ENCODE measurements around the gene UBALD2.

UBALD2 gene

GRCh38 chr17:76273445-76274111 lies 8.4 kb downstream of the UBALD2 start:
- CTCF ChIA-PET, result interaction anchor here (0.6 to 4.5 kb wide), 6 partner anchors 29 to 674 kb away, joined by 3 to 26 read pairs (median 5); no protein-coding TSS in a partner anchor
- DNase-seq, result peak; percentile 39
- Mint-ChIP-seq H3K27ac (peak overlapping the region; percentile 93), H3K27me3 (peaks cover 5% of the 10 kb centered on the region), H3K36me3 (peaks cover 27% of the 10 kb centered on the region), H3K9me3 (no peaks in the 10 kb centered on the region), H3K4me3 (no peak overlapping the region), H3K4me1 (peaks cover 66% of the 10 kb centered on the region)

GRCh38 chr17:76274112-76274956 lies 9.2 kb downstream of the UBALD2 start:
- peaks cover 5% of the 10 kb centered on the region for H3K27me3 Mint-ChIP-seq
- H3K9me3 Mint-ChIP-seq, result no peaks in the 10 kb centered on the region
- H3K27ac Mint-ChIP-seq, result peak overlapping the region; percentile 62
- peaks cover 61% of the 10 kb centered on the region for H3K4me1 Mint-ChIP-seq
- no peak overlapping the region for H3K4me3 Mint-ChIP-seq
- peak; percentile 37 for DNase-seq
- CTCF ChIA-PET, result interaction anchor here (0.8 to 4.5 kb wide), 8 partner anchors 27 to 155 kb away, joined by 3 to 26 read pairs (median 5); no protein-coding TSS in a partner anchor
- H3K36me3 Mint-ChIP-seq, result peaks cover 21% of the 10 kb centered on the region

GRCh38 chr17:76275382-76276068 lies 10.4 kb downstream of the UBALD2 start:
- peaks cover 5% of the 10 kb centered on the region for H3K27me3 Mint-ChIP-seq
- H3K27ac Mint-ChIP-seq, result peak overlapping the region; percentile 64
- peaks cover 13% of the 10 kb centered on the region for H3K36me3 Mint-ChIP-seq
- peaks cover 52% of the 10 kb centered on the region for H3K4me1 Mint-ChIP-seq
- no peak overlapping the region for H3K4me3 Mint-ChIP-seq
- no peaks in the 10 kb centered on the region for H3K9me3 Mint-ChIP-seq
- CTCF ChIA-PET, result interaction anchor here (0.7 to 4.5 kb wide), 6 partner anchors 30 to 156 kb away, joined by 3 to 26 read pairs (median 4); no protein-coding TSS in a partner anchor
- DNase-seq, result peak; percentile 38

- Mint-ChIP-seq H3K36me3 (peaks cover 8% of the 10 kb centered on the region), H3K27ac (peak overlapping the region; percentile 63), H3K4me1 (peaks cover 47% of the 10 kb centered on the region), H3K4me3 (no peak overlapping the region), H3K9me3 (no peaks in the 10 kb centered on the region), H3K27me3 (peaks cover 5% of the 10 kb centered on the region)
- CTCF ChIA-PET, result interaction anchor here (0.7 to 4.5 kb wide), 3 partner anchors 95 to 153 kb away, joined by 3 to 23 read pairs (median 4); no protein-coding TSS in a partner anchor
- DNase-seq, result peak; percentile 32
These were observed 10.9 kb downstream of the UBALD2 start for GRCh38 chr17:76276069-76276431.

GRCh38 chr17:76276461-76277299 lies 11.5 kb downstream of the UBALD2 start:
- H3K4me1 Mint-ChIP-seq, result peaks cover 41% of the 10 kb centered on the region
- CTCF ChIA-PET, result interaction anchor here (4.5 to 7.6 kb wide), 2 partner anchors 96 to 154 kb away, joined by 23 to 215 read pairs; no protein-coding TSS in a partner anchor
- H3K27ac Mint-ChIP-seq, result peak overlapping the region; percentile 55
- peaks cover 5% of the 10 kb centered on the region for H3K27me3 Mint-ChIP-seq
- peak; percentile 28 for DNase-seq
- H3K36me3 Mint-ChIP-seq, result peaks cover 2% of the 10 kb centered on the region
- no peaks in the 10 kb centered on the region for H3K9me3 Mint-ChIP-seq
- H3K4me3 Mint-ChIP-seq, result no peak overlapping the region

GRCh38 chr17:76277300-76278267 lies 12.4 kb downstream of the UBALD2 start:
- peaks cover 1% of the 10 kb centered on the region for H3K27me3 Mint-ChIP-seq
- no peaks in the 10 kb centered on the region for H3K9me3 Mint-ChIP-seq
- H3K4me3 Mint-ChIP-seq, result no peak overlapping the region
- no peak overlapping the region for H3K27ac Mint-ChIP-seq
- no peaks in the 10 kb centered on the region for H3K36me3 Mint-ChIP-seq
- peak; percentile 29 for DNase-seq
- H3K4me1 Mint-ChIP-seq, result peaks cover 32% of the 10 kb centered on the region
- CTCF ChIA-PET, result interaction anchor here (1.1 to 7.6 kb wide), 10 partner anchors 11 to 264 kb away, joined by 3 to 215 read pairs (median 10); partner anchors contain the start of gene EXOC7

- H3K4me3 Mint-ChIP-seq, result no peak overlapping the region
- H3K27ac Mint-ChIP-seq, result peak overlapping the region; percentile 45
- CTCF ChIA-PET, result interaction anchor here (1.1 to 7.6 kb wide), 15 partner anchors 10 to 265 kb away, joined by 3 to 215 read pairs (median 9); partner anchors contain the start of gene EXOC7
- no peaks in the 10 kb centered on the region for H3K9me3 Mint-ChIP-seq
- no peak for DNase-seq
- H3K36me3 Mint-ChIP-seq, result no peaks in the 10 kb centered on the region
- H3K4me1 Mint-ChIP-seq, result peaks cover 24% of the 10 kb centered on the region
- peaks cover 4% of the 10 kb centered on the region for H3K27me3 Mint-ChIP-seq
These were observed 13.2 kb downstream of the UBALD2 start for GRCh38 chr17:76278268-76278908.

- CTCF ChIA-PET, result interaction anchor here (0.6 to 7.6 kb wide), 57 partner anchors 10 to 374 kb away, joined by 3 to 215 read pairs (median 5); partner anchors contain the start of genes CDK3, EXOC7, MRPL38 and PRPSAP1
- Mint-ChIP-seq H3K36me3 (no peaks in the 10 kb centered on the region), H3K4me1 (peaks cover 16% of the 10 kb centered on the region), H3K27me3 (peaks cover 4% of the 10 kb centered on the region), H3K4me3 (no peak overlapping the region), H3K9me3 (no peaks in the 10 kb centered on the region), H3K27ac (peak overlapping the region; percentile 52)
- DNase-seq, result peak; percentile 90
These were observed 14.0 kb downstream of the UBALD2 start for GRCh38 chr17:76278952-76279741.

- peaks cover 4% of the 10 kb centered on the region for H3K27me3 Mint-ChIP-seq
- H3K4me3 Mint-ChIP-seq, result no peak overlapping the region
- no peak for DNase-seq
- H3K4me1 Mint-ChIP-seq, result peaks cover 11% of the 10 kb centered on the region
- H3K27ac Mint-ChIP-seq, result peak overlapping the region; percentile 49
- no peaks in the 10 kb centered on the region for H3K36me3 Mint-ChIP-seq
- H3K9me3 Mint-ChIP-seq, result no peaks in the 10 kb centered on the region
- CTCF ChIA-PET, result interaction anchor here (0.6 to 7.6 kb wide), 53 partner anchors 9 to 375 kb away, joined by 3 to 215 read pairs (median 5); partner anchors contain the start of genes CDK3, EXOC7, MRPL38 and PRPSAP1
These were observed 14.7 kb downstream of the UBALD2 start for GRCh38 chr17:76279742-76280287.

GRCh38 chr17:76280650-76281049 lies 15.5 kb downstream of the UBALD2 start:
- CTCF ChIA-PET, result interaction anchor here (1.0 to 7.6 kb wide), 10 partner anchors 9 to 267 kb away, joined by 3 to 215 read pairs (median 10); no protein-coding TSS in a partner anchor
- Mint-ChIP-seq H3K9me3 (no peaks in the 10 kb centered on the region), H3K36me3 (no peaks in the 10 kb centered on the region), H3K4me1 (peaks cover 9% of the 10 kb centered on the region), H3K27ac (no peak overlapping the region), H3K27me3 (peaks cover 4% of the 10 kb centered on the region), H3K4me3 (no peak overlapping the region)
- DNase-seq, result no peak
